Neuronal stem cell (in vitro differentiated cells): ENCODE results near the gene ADAM22.

Source experiments
- DNase-seq: peaks from one replicate; pipeline ENCODE4 v3.0.0-alpha.2; 2013; ENCODE audit warnings: low spot score
- H2AFZ ChIP-seq: one replicate; pipeline ENCODE4 v1.6.1; 2013; ENCODE audit warnings: mild to moderate bottlenecking, low read length, inconsistent platforms
- H2AK5ac ChIP-seq: 2 replicates; pipeline ENCODE4 v1.6.1; 2013; ENCODE audit warnings: low read depth, mild to moderate bottlenecking, inconsistent platforms, low read length, moderate library complexity, mixed read lengths
- H2BK120ac ChIP-seq: 2 replicates; pipeline ENCODE4 v1.6.1; 2013; ENCODE audit warnings: low read depth, mild to moderate bottlenecking, inconsistent platforms, low read length, moderate library complexity, mixed read lengths
- H2BK12ac ChIP-seq: one replicate; pipeline ENCODE4 v1.6.1; 2013; ENCODE audit warnings: low read length, inconsistent platforms
- H2BK15ac ChIP-seq: 2 replicates; pipeline ENCODE4 v1.6.1; 2013; ENCODE audit warnings: mild to moderate bottlenecking, low read length, inconsistent platforms, mixed read lengths
- H2BK5ac ChIP-seq: one replicate; pipeline ENCODE4 v1.6.1; 2013; ENCODE audit warnings: inconsistent platforms, mild to moderate bottlenecking, low read length, moderate library complexity
- H3K14ac ChIP-seq: one replicate; pipeline ENCODE4 v1.6.1; 2013; ENCODE audit warnings: low read length, inconsistent platforms
- H3K18ac ChIP-seq: 2 replicates; pipeline ENCODE4 v1.6.1; 2013; ENCODE audit warnings: low read length, inconsistent platforms
- H3K23ac ChIP-seq: 2 replicates; pipeline ENCODE4 v1.6.1; 2013; ENCODE audit warnings: low read depth, mild to moderate bottlenecking, mixed read lengths, low read length, inconsistent platforms; ENCODE audit not compliant: poor library complexity
- H3K27ac ChIP-seq: replicated peaks from 3 replicates; pipeline ENCODE4 v1.5.1; 2013; ENCODE audit warnings: low read length, inconsistent platforms
- H3K27me3 ChIP-seq, 3 experiments: 2 replicates each; pipeline ENCODE4 v1.6.1; 2013; ENCODE audit warnings: low read length in 3 of 3, mild to moderate bottlenecking in 2 of 3, inconsistent platforms in 1 of 3, low read depth in 1 of 3, mixed read lengths in 1 of 3, moderate library complexity in 1 of 3; ENCODE audit not compliant: control insufficient read depth in 3 of 3, insufficient read depth in 3 of 3
- H3K36me3 ChIP-seq, 2 donors: replicated peaks in 1 of 2; 2 replicates each; pipeline ENCODE4 v1.6.1; 2013; ENCODE audit warnings: low read length in 2 of 2; ENCODE audit not compliant: control insufficient read depth in 2 of 2, insufficient read depth in 2 of 2
- H3K4ac ChIP-seq: 2 replicates; pipeline ENCODE4 v1.6.1; 2013; ENCODE audit warnings: inconsistent platforms, mild to moderate bottlenecking, low read length, moderate library complexity
- H3K4me1 ChIP-seq, 2 donors: 1 replicate in 1 of 2; 2 replicates in 1 of 2; pipeline ENCODE4 v1.6.1; 2013; ENCODE audit warnings: low read length in 2 of 2, low read depth in 1 of 2; ENCODE audit not compliant: control insufficient read depth in 2 of 2, insufficient read depth in 1 of 2
- H3K4me2 ChIP-seq: one replicate; pipeline ENCODE4 v1.6.1; 2013; ENCODE audit warnings: mild to moderate bottlenecking, low read length, inconsistent platforms; ENCODE audit not compliant: insufficient read depth, poor library complexity, severe bottlenecking
- H3K4me3 ChIP-seq, 2 donors: 2 replicates each; pipeline ENCODE4 v1.5.1; 2013; ENCODE audit warnings: low read length in 2 of 2, mild to moderate bottlenecking in 2 of 2, inconsistent platforms in 1 of 2, moderate library complexity in 1 of 2
- H3K79me1 ChIP-seq: one replicate; pipeline ENCODE4 v1.6.1; 2013; ENCODE audit warnings: low read depth, mild to moderate bottlenecking, inconsistent platforms, low read length, moderate library complexity
- H3K9ac ChIP-seq: one replicate; pipeline ENCODE4 v1.6.1; 2013; ENCODE audit warnings: mild to moderate bottlenecking, low read depth, low read length, inconsistent platforms; ENCODE audit not compliant: poor library complexity
- H3K9me3 ChIP-seq, 2 donors: replicated peaks in 1 of 2; 2 replicates each; pipeline versions ENCODE3 to v1.6.1; 2013; ENCODE audit warnings: low read length in 2 of 2, mild to moderate bottlenecking in 2 of 2, inconsistent platforms in 1 of 2, low read depth in 1 of 2, mixed read lengths in 1 of 2, moderate library complexity in 1 of 2; ENCODE audit not compliant: control insufficient read depth in 2 of 2, insufficient read depth in 1 of 2
- H4K8ac ChIP-seq: one replicate; pipeline ENCODE4 v1.6.1; 2013; ENCODE audit warnings: low read depth, mild to moderate bottlenecking, inconsistent platforms, low read length, moderate library complexity
- H4K91ac ChIP-seq: one replicate; pipeline ENCODE4 v1.6.1; 2013; ENCODE audit warnings: low read length, low read depth, mild to moderate bottlenecking, inconsistent platforms; ENCODE audit not compliant: poor library complexity
- WGBS, 2 donors: extraction: QIAGEN DNeasy Blood & Tissue Kit; methylation state at CpG; one replicate each; pipeline ENCODE4 v1.1.7; 2013; ENCODE audit warnings: missing lambda C conversion rate in 2 of 2, mixed read lengths in 1 of 2; ENCODE audit not compliant: insufficient read length in 2 of 2, insufficient replicate concordance in 1 of 2; ENCODE audit errors: extremely low coverage in 2 of 2; 5-methylcytosine and 5-hydroxymethylcytosine counted together

ADAM22 gene

GRCh38 chr7:88104732-88105131, 170.7 kb downstream of the ADAM22 start:
- H2BK5ac ChIP-seq, result no peak overlapping the region
- no peak overlapping the region for H4K91ac ChIP-seq
- no peak overlapping the region for H3K27ac ChIP-seq
- peaks cover 0 to 4% of the 10 kb centered on the region in 2 donors for H3K9me3 ChIP-seq
- H4K8ac ChIP-seq, result no peak overlapping the region
- H3K4ac ChIP-seq, result no peak overlapping the region
- WGBS, 2 donors, result no CpG with 5 or more reads among the region's 2 CpGs
- no peak overlapping the region for H2AK5ac ChIP-seq
- no peak overlapping the region for H2BK12ac ChIP-seq
- H3K4me2 ChIP-seq, result no peak overlapping the region
- no peaks in the 10 kb centered on the region for H3K27me3 ChIP-seq
- no peak overlapping the region for H3K9ac ChIP-seq
- no peak overlapping the region for H3K4me3 ChIP-seq
- no peak overlapping the region for H3K23ac ChIP-seq
- no peak overlapping the region for H2BK15ac ChIP-seq
- no peak overlapping the region for H3K18ac ChIP-seq
- H3K14ac ChIP-seq, result no peak overlapping the region
- H3K79me1 ChIP-seq, result no peaks in the 10 kb centered on the region
- no peak for DNase-seq
- H2BK120ac ChIP-seq, result no peak overlapping the region
- H3K4me1 ChIP-seq, result no peaks in the 10 kb centered on the region
- no peaks in the 10 kb centered on the region for H3K36me3 ChIP-seq
- H2AFZ ChIP-seq, result no peak overlapping the region

- no peak overlapping the region for H3K4ac ChIP-seq
- H4K91ac ChIP-seq, result no peak overlapping the region
- no peaks in the 10 kb centered on the region for H3K79me1 ChIP-seq
- H3K27me3 ChIP-seq, result no peaks in the 10 kb centered on the region
- no peak overlapping the region for H2BK15ac ChIP-seq
- no peak overlapping the region for H3K9ac ChIP-seq
- H4K8ac ChIP-seq, result no peak overlapping the region
- H3K4me3 ChIP-seq, result no peak overlapping the region
- no peak overlapping the region for H3K18ac ChIP-seq
- no peak overlapping the region for H2AFZ ChIP-seq
- H2BK12ac ChIP-seq, result no peak overlapping the region
- H2AK5ac ChIP-seq, result no peak overlapping the region
- no peak overlapping the region for H2BK5ac ChIP-seq
- no peak overlapping the region for H3K23ac ChIP-seq
- no peak overlapping the region for H2BK120ac ChIP-seq
- H3K27ac ChIP-seq, result no peak overlapping the region
- H3K36me3 ChIP-seq, result no peaks in the 10 kb centered on the region
- no peak for DNase-seq
- no CpG with 5 or more reads among the region's 3 CpGs for WGBS, 2 donors
- H3K9me3 ChIP-seq, result peaks cover 0 to 4% of the 10 kb centered on the region in 2 donors
- no peaks in the 10 kb centered on the region for H3K4me1 ChIP-seq
- no peak overlapping the region for H3K14ac ChIP-seq
- H3K4me2 ChIP-seq, result no peak overlapping the region
Measured at GRCh38 chr7:88105231-88105630, 171.2 kb downstream of the ADAM22 start.

GRCh38 chr7:88106434-88106833, 172.4 kb downstream of the ADAM22 start:
- Histone ChIP-seq H2BK15ac (no peak overlapping the region), H3K79me1 (no peaks in the 10 kb centered on the region), H3K27ac (no peak overlapping the region), H4K91ac (no peak overlapping the region), H3K4me1 (no peaks in the 10 kb centered on the region), H2AK5ac (no peak overlapping the region), H3K4me3 (no peak overlapping the region), H3K9ac (no peak overlapping the region), H3K23ac (no peak overlapping the region), H3K27me3 (no peaks in the 10 kb centered on the region), H4K8ac (no peak overlapping the region), H3K14ac (no peak overlapping the region), H3K4me2 (no peak overlapping the region), H3K4ac (no peak overlapping the region), H2BK120ac (no peak overlapping the region), H3K36me3 (no peaks in the 10 kb centered on the region), H2BK5ac (no peak overlapping the region), H3K9me3 (peaks cover 0 to 4% of the 10 kb centered on the region in 2 donors), H2AFZ (no peak overlapping the region), H3K18ac (no peak overlapping the region), H2BK12ac (no peak overlapping the region)
- WGBS, 2 donors, result no CpG with 5 or more reads among the region's 4 CpGs
- DNase-seq, result no peak

GRCh38 chr7:88109612-88110011, 175.6 kb downstream of the ADAM22 start:
- Histone ChIP-seq H2AFZ (no peak overlapping the region), H3K4me1 (no peaks in the 10 kb centered on the region), H4K91ac (no peak overlapping the region), H3K9me3 (peaks cover 0 to 4% of the 10 kb centered on the region in 2 donors), H4K8ac (no peak overlapping the region), H3K4me3 (no peak overlapping the region), H3K36me3 (no peaks in the 10 kb centered on the region), H3K9ac (no peak overlapping the region), H2BK12ac (no peak overlapping the region), H3K27me3 (no peaks in the 10 kb centered on the region), H3K79me1 (no peaks in the 10 kb centered on the region), H2BK15ac (no peak overlapping the region), H3K18ac (no peak overlapping the region), H3K23ac (no peak overlapping the region), H3K27ac (no peak overlapping the region), H2AK5ac (no peak overlapping the region), H3K4ac (no peak overlapping the region), H3K14ac (no peak overlapping the region), H2BK5ac (no peak overlapping the region), H3K4me2 (no peak overlapping the region), H2BK120ac (no peak overlapping the region)
- no peak for DNase-seq
- WGBS, 2 donors, result no CpG with 5 or more reads among the region's 3 CpGs
